ENCODE data around the gene CDK5RAP1. TPM values are rescaled to one million over a fixed set of nuclear protein-coding genes. Genes with fewer than 3 reads are reported as not detected.
A peak's percentile ranks its signal among the peaks of the same experiment; 100 is the strongest.

The CDK5RAP1 gene, protein sequence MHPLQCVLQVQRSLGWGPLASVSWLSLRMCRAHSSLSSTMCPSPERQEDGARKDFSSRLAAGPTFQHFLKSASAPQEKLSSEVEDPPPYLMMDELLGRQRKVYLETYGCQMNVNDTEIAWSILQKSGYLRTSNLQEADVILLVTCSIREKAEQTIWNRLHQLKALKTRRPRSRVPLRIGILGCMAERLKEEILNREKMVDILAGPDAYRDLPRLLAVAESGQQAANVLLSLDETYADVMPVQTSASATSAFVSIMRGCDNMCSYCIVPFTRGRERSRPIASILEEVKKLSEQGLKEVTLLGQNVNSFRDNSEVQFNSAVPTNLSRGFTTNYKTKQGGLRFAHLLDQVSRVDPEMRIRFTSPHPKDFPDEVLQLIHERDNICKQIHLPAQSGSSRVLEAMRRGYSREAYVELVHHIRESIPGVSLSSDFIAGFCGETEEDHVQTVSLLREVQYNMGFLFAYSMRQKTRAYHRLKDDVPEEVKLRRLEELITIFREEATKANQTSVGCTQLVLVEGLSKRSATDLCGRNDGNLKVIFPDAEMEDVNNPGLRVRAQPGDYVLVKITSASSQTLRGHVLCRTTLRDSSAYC
- 73.0 and 79.2 TPM in 2 replicates for total RNA-seq (2011; cell fraction: chromatin; rRNA removed; ENCODE audit: low replicate concordance)
- total RNA-seq (2011; cell fraction: nucleolus; rRNA removed), result 48.6 and 56.5 TPM in 2 replicates
- total RNA-seq (2011; cell fraction: nucleoplasm; rRNA removed), result 61.2 and 70.1 TPM in 2 replicates
- total RNA-seq (2014; rRNA removed), result 41.6 and 48.0 TPM in 2 replicates
- total RNA-seq (2014; rRNA removed; fragmentation: Illumina TruSeq; extraction: Trizol), result 62.9 and 66.0 TPM in 2 replicates
- 53.9 and 58.3 TPM in 2 replicates for total RNA-seq (2015; rRNA removed; fragmentation: Illumina TruSeq; extraction: Trizol)
- total RNA-seq (2021), result 51.6 and 53.5 TPM in 2 replicates
- 51.9 and 54.5 TPM in 2 replicates for polyA plus RNA-seq (2011; rRNA removed)
- polyA plus RNA-seq (2011; cell fraction: cytosol; rRNA removed), result 49.2 and 58.8 TPM in 2 replicates
- 94.2 and 97.9 TPM in 2 replicates for polyA plus RNA-seq (2011; cell fraction: nucleus; rRNA removed)
- 32.9 and 55.8 TPM in 2 replicates for polyA plus RNA-seq (2012)
- 67.1 and 69.4 TPM in 2 replicates for polyA plus RNA-seq (2014; fragmentation: Illumina TruSeq; extraction: Trizol)
- 100 to 1,000 TPM; 116 to 127 TPM for polyA plus RNA-seq (2014; fragmentation: Nextera tagmentation; extraction: Ambion mirVana)
- polyA plus RNA-seq (2014; rRNA removed), result 46.4 and 50.5 TPM in 2 replicates
- 60.7 and 69.9 TPM in 2 replicates for polyA minus RNA-seq (2011; rRNA and poly(A)+ RNA removed)
- polyA minus RNA-seq (2011; cell fraction: cytosol; rRNA and poly(A)+ RNA removed), result 30.3 and 38.7 TPM in 2 replicates
- 21.1 and 30.4 TPM in 2 replicates for polyA minus RNA-seq (2011; cell fraction: nucleus; rRNA and poly(A)+ RNA removed)
- Bru-seq, nascent RNA, result percentile 76 among the genes with signal in this experiment
- percentile 80 among the genes with signal in this experiment for BruChase-seq, experiment 1, labeled RNA remaining after a 2-hour chase
- BruChase-seq, experiment 2, labeled RNA remaining after a 6-hour chase, result percentile 78 among the genes with signal in this experiment
- long read RNA-seq, experiment 1, transcript CDK5RAP1-202 (14 exons, 2,122 nt), result major isoform, 267 of 379 reads
- long read RNA-seq, experiment 1, transcript CDK5RAP1-201 (13 exons, 1,891 nt), result minor isoform, 7 of 379 reads
- long read RNA-seq, experiment 1, partial matches to known transcripts, result 27 of 379 reads
- long read RNA-seq, experiment 1, other reads (novel, unspliced or antisense), result 78 of 379 reads
- long read RNA-seq, experiment 2, transcript CDK5RAP1-202 (14 exons, 2,122 nt), result major isoform, 17 of 52 reads
- long read RNA-seq, experiment 2, partial matches to known transcripts, result 11 of 52 reads
- long read RNA-seq, experiment 2, other reads (novel, unspliced or antisense), result 24 of 52 reads
- long read RNA-seq, experiment 3, transcript CDK5RAP1-202 (14 exons, 2,122 nt), result major isoform, 68 of 99 reads
- long read RNA-seq, experiment 3, partial matches to known transcripts, result 5 of 99 reads
- long read RNA-seq, experiment 3, other reads (novel, unspliced or antisense), result 24 of 99 reads

DNA sequence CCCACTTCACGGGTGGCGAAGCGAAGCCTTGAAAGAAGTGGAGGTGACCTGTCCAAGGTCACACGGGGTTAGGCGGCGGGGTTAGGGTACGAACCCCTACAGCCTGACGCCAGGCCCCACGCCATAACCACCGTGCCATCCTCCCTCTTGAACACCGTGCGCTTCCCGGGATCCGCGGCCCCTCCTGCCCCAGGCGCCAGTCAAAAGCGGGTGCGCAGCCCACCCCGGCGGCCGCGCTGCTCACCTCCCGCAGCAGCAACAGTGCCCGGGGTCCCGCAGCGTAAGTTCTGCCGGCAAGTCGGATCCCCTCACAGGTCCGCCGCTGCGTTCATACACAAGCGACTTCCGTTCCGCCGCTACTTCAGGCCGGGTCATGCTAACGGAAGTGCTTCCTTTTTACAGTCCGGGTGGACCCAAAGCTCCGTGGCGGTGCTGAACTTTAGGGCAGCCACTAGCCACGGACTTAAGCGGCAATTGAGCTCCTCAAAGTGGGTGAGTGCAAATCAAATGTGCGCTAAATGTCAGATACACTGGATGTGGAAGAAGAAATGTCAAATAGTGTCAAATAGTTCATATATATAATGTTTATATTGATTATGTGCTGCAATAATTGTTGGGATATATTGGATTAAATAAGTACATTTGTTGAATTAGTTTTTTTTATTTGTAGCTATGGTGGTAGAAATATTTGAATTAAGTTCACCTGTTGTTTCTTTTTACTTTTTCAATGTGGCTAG is at the start of gene CDK5RAP1:
Gene CDK5RAP1, minus strand, starts transcription at position 336 of the 737 bp plus-strand sequence. CDS start 4,455 bp downstream, outside the sequence.
- under 1% methylated on average over 40 of the region's 43 CpGs for WGBS (ENCODE audit: insufficient coverage, low coverage, missing lambda C conversion rate)
- peaks cover 32% of the 10 kb centered on the region; the same call in 2 of the 3 replicates for H3K36me3 ChIP-seq (ENCODE audit: control insufficient read depth, insufficient read depth, low read length)
- ATAC-seq, result peak; percentile 95
- H3K9ac ChIP-seq (ENCODE audit: insufficient read depth in 1 of 2, low read depth in 2 of 2, low read length in 2 of 2), result peak within 1 kb of the TSS; percentile 81 to 98
- no peaks in the 10 kb centered on the region for H3K27me3 ChIP-seq (ENCODE audit: control insufficient read depth in 2 of 2, insufficient read depth in 2 of 2, low read length in 2 of 2)
- in situ Hi-C loops (cut with MboI) (no loop called here), intact Hi-C loops (cut with micrococcal nuclease) (loop anchor here (5.0 kb wide), 2 partner anchors 41 to 251 kb away; partner anchors contain the start of gene SNTA1)
- peak; percentile 92 for FAIRE-seq
- H3K4me2 ChIP-seq (ENCODE audit: insufficient read depth, low read length), result peak within 1 kb of the TSS; percentile 93
- POLR2A ChIA-PET, result interaction anchor here (0.9 to 1.6 kb wide), 6 partner anchors 10 to 263 kb away, joined by 3 to 9 read pairs (median 4); no protein-coding TSS in a partner anchor
- peaks cover 18% of the 10 kb centered on the region; the same call in 1 of the 2 replicates for H4K20me1 ChIP-seq (replicated peaks; ENCODE audit: control insufficient read depth, insufficient read depth, low read length)
- H2AFZ ChIP-seq (ENCODE audit: low read depth, low read length), result peak within 1 kb of the TSS; percentile 84
- no peaks in the 10 kb centered on the region for H3K9me3 ChIP-seq (replicated peaks; ENCODE audit: control insufficient read depth, insufficient read depth, low read depth, low read length)
- DNase-seq (ENCODE audit: extremely low read depth in 1 of 4, low spot score in 3 of 4), result peak; percentile 84 to 96 (median 86)
- H3K9me1 ChIP-seq (ENCODE audit: control insufficient read depth, insufficient read depth, low read length), result no peaks in the 10 kb centered on the region
- peak within 1 kb of the TSS; percentile 75 for H3K27ac ChIP-seq (ENCODE audit: extremely low read depth, low read depth, low read length)
- H3K79me2 ChIP-seq (ENCODE audit: control insufficient read depth, insufficient read depth, low read length), result peaks cover 67% of the 10 kb centered on the region
- peak within 1 kb of the TSS; percentile 88 for H3K4me3 ChIP-seq
- CTCF ChIA-PET (ENCODE audit: low intra/inter-chr PET ratio), result no interaction called here
- H3K4me1 ChIP-seq (replicated peaks in 1 of 2; ENCODE audit: control insufficient read depth in 2 of 2, insufficient read depth in 2 of 2, low read length in 2 of 2), result peaks cover 10 to 14% of the 10 kb centered on the region in 2 experiments
- BruUV-seq (replicated peaks), result no TSS peak
- TF ChIP-seq MECOM (CRISPR knock-in tag; IDR thresholded peaks at IDR 0.05) (no peak), ZNF12 (CRISPR knock-in tag; IDR thresholded peaks at IDR 0.05) (peak; percentile 59; the same call in 1 of the 2 replicates), RFX5 (IDR thresholded peaks at IDR 0.05; ENCODE audit: low read depth, low read length) (no peak), FOXK1 (CRISPR knock-in tag; IDR thresholded peaks at IDR 0.05; ENCODE audit: borderline replicate concordance) (no peak), BRCA1 (IDR thresholded peaks at IDR 0.05) (no peak), BRCA1 (CRISPR knock-in tag; IDR thresholded peaks at IDR 0.05) (no peak)
- TF ChIP-seq, protein P1, sequence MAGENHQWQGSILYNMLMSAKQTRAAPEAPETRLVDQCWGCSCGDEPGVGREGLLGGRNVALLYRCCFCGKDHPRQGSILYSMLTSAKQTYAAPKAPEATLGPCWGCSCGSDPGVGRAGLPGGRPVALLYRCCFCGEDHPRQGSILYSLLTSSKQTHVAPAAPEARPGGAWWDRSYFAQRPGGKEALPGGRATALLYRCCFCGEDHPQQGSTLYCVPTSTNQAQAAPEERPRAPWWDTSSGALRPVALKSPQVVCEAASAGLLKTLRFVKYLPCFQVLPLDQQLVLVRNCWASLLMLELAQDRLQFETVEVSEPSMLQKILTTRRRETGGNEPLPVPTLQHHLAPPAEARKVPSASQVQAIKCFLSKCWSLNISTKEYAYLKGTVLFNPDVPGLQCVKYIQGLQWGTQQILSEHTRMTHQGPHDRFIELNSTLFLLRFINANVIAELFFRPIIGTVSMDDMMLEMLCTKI (IDR thresholded peaks at IDR 0.05; ENCODE audit: partially characterized antibody), result no peak
- TF ChIP-seq, protein P2, sequence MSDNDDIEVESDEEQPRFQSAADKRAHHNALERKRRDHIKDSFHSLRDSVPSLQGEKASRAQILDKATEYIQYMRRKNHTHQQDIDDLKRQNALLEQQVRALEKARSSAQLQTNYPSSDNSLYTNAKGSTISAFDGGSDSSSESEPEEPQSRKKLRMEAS (CRISPR knock-in tag; IDR thresholded peaks at IDR 0.05), result peak; percentile 66
